ENCODE results near the gene FES. TPM values are rescaled to one million over a fixed set of nuclear protein-coding genes. Genes with fewer than 3 reads are reported as not detected.

The FES gene
- total and polyA plus RNA-seq, 10 of the 15 experiments (the other 5 are each of a cell fraction or from before 2014, with no cell fraction given): 0.07 to 23.9 (median 9.9) TPM

GRCh38 chr15:90873488-90873997 is 10.8 kb upstream of the FES start:
- SMC1A ChIA-PET (ENCODE audit: uncharacterized antibody, unreplicated experiment): interaction anchor here (1.1 to 2.0 kb wide), 2 partner anchors 12 to 35 kb away, joined by 3 to 8 read pairs; no protein-coding TSS in a partner anchor
- intact Hi-C loops (cut with micrococcal nuclease; ENCODE audit: unreplicated experiment): loop anchor here (5.0 kb wide), 3 partner anchors 41 to 156 kb away; partner anchors contain the start of gene BLM
- peak; percentile 13; the same call in 1 of the 2 replicates for TF ChIP-seq TCF12 (IDR thresholded peaks at IDR 0.05; ENCODE audit: low read depth, low read length)
- no peak for TF ChIP-seq E4F1 (IDR thresholded peaks at IDR 0.05; ENCODE audit: borderline replicate concordance, partially characterized antibody)
- WGBS (ENCODE audit: insufficient coverage, insufficient replicate concordance, low lambda C conversion rate, missing lambda C conversion rate): 68% methylated on average over 6 of the region's 6 CpGs
- Histone ChIP-seq H3K27ac (ENCODE audit: control insufficient read depth, insufficient read depth) (peak overlapping the region; percentile 39; the same call in 1 of the 2 replicates), H3K36me3 (ENCODE audit: control insufficient read depth in 2 of 2, insufficient read depth in 2 of 2, low read length in 1 of 2) (peaks cover 16 to 20% of the 10 kb centered on the region in 2 experiments; a peak in 3 of 4 replicates), H3K4me2 (ENCODE audit: control insufficient read depth, insufficient read depth) (peak overlapping the region; percentile 98; the same call in 1 of the 2 replicates), H2AFZ (ENCODE audit: control insufficient read depth, low read depth, low read length) (no peak overlapping the region), H3K4me3 (peak overlapping the region; percentile 80), H3K27me3 (replicated peaks in 1 of 2; ENCODE audit: control insufficient read depth in 2 of 2, insufficient read depth in 2 of 2, low read length in 1 of 2) (no peaks in the 10 kb centered on the region), H3K4me1 (ENCODE audit: control insufficient read depth, insufficient read depth, low read length) (peaks cover 28% of the 10 kb centered on the region), H3K9ac (ENCODE audit: control insufficient read depth, insufficient read depth, low read length) (no peak overlapping the region), H4K20me1 (ENCODE audit: control insufficient read depth, insufficient read depth) (peaks cover 4% of the 10 kb centered on the region; the same call in 1 of the 2 replicates), H3K79me2 (ENCODE audit: control insufficient read depth, insufficient read depth, low read length) (peaks cover 29% of the 10 kb centered on the region), H3K9me3 (replicated peaks; ENCODE audit: control insufficient read depth, insufficient read depth, low read length) (no peaks in the 10 kb centered on the region)
- ATAC-seq: no peak
- CTCF ChIA-PET: interaction anchor here (0.6 to 2.2 kb wide), 9 partner anchors 13 to 652 kb away, joined by 3 to 16 read pairs (median 3); no protein-coding TSS in a partner anchor
- in situ Hi-C loops (cut with MboI): no loop called here
- BruUV-seq (replicated peaks): no TSS peak
- POLR2A ChIA-PET: interaction anchor here (1.0 to 1.9 kb wide), 3 partner anchors 34 to 156 kb away, joined by 3 to 4 read pairs (median 4); partner anchors contain the start of genes BLM and HDDC3
- RAD21 ChIA-PET (ENCODE audit: unreplicated experiment): interaction anchor here (1.1 to 1.7 kb wide), 8 partner anchors 13 to 216 kb away, joined by 3 to 8 read pairs (median 4); partner anchors contain the start of gene HDDC3
- no peak for DNase-seq (ENCODE audit: low read depth, low spot score)
- no peak for FAIRE-seq

All from GM12878 (cell line).